HG02571 (cell line): Measurements from ENCODE around the gene ICAM2.
"Not testable (repeated sequence)": the region's sequence is repeated elsewhere in the genome, so short reads cannot be mapped to it uniquely, and the experiment has no call there.

Experiments used
- ATAC-seq: cut with Tn5 transposase; IDR thresholded peaks from one replicate; pipeline ENCODE4 v1.9.1; 2021; ENCODE audit warnings: mild to moderate bottlenecking, moderate library complexity; ENCODE audit not compliant: unreplicated experiment

ICAM2 gene

DNA sequence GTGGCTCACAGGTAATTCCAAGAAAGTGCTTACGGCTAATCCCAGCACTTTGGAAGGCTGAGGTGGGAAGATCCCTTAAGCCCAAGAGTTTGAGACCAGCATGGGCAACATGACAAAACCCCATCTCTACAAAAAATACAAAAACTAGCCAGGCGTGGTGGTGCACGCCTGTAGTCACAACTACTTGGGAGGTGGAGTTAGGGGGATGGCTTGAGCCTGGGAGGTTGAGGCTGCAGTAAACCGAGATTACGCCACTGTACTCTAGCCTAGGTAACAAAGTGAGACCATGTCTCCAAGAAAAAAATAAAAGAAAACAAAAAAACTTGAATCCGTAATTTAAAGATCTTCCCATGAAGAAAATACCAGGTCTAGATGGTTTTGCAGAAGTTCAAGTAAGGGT, 5.0 kb downstream of the ICAM2 start:
- no peak for ATAC-seq

DNA sequence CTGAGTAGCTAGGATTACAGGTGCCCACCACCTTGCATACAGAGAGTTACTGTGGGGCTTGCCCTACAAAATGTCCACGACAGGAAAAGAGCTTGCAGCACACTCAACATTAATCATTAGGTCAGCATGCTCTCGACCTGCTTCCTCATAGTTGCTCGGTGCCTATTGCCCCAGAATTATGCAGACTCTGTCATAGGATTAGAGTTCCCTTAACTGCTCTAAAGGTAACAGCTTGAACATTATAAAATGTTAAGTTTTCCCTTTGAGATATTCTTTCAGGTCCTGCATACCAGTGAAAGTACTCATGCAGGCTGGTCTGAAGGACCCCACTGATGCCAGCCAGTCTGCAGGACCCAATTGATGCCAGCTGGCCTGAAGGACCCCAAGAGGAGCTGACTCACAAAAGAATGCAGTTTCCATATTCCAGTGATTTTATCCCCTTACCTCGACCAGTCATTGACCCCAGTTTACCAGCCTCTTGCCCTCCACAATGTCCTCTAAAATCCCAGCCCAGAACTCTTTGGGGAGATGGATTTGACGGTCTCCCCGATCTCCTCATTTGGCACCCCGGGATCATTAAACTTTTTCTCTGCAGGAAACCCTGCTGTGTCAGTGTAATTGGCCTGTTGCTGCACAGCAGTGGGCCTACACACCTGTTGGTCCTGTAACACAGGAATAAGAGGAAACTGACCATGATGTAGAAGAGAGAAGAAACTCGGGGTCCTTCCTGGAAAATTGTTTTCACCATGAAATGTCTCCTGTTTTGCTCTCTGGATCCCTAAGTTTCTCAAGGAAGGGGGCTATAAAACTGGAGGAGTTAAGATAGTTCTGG, 10.6 kb downstream of the ICAM2 start:
- ATAC-seq = no peak

DNA sequence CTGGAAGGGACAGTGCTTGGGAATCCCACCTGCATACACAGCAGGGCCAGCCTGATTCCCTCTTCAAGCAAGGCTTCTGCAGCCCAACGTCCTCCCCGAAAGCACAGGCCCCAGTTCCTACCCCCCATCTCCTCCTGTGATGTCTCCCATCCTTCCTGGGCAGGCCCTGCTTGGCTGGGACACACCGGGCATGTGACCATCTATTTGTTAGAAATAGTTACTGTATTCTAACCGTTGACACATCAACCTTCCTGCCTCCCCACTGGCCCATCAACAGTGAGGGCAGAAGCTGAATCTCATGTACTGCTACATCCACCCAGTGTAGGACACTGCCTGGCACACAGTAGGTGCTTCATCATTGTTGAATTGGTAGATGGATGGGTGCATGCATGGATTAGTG, 11.6 kb downstream of the ICAM2 start:
- no peak for ATAC-seq

DNA sequence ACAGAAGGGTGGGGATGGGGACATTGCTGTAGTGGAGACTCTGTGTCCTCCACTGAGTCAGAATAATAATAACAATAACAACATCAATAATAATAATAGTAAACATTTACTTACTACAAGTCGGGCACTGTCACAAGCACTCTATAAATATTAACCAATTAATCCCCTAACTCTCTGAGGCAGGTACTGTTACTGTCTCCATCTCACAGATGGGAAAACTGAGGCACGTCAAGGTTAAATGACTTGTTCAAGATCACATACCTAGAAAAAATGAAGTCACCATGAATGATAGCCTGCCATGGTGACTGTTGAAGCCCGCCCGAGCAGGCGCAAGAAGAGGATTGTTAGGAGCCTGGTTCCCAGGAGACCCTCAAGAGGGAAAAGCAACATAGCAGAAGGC, 12.1 kb downstream of the ICAM2 start:
- ATAC-seq = no peak

DNA sequence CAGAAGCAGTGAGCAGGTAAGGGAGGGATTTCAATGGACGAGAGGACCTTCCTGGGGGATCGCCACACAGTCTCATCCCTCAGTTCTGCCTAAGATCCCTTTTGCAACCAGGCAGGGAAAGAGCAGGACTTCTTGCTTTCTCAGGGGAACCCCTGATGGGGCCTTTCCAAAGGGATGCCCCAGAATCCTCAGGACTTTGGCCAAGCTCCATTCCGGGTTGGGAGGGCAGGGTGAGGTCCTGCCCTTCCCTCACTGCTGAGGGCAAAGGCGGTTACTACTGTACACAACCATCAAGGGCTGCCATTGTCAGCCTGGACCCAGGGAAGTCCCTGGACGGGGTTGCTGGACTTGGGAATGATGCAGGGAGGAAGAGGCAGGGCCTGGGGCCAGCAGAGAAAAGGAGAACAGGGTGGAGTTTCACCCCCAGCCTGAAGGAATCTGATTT, 12.6 kb downstream of the ICAM2 start:
- ATAC-seq = no peak

DNA sequence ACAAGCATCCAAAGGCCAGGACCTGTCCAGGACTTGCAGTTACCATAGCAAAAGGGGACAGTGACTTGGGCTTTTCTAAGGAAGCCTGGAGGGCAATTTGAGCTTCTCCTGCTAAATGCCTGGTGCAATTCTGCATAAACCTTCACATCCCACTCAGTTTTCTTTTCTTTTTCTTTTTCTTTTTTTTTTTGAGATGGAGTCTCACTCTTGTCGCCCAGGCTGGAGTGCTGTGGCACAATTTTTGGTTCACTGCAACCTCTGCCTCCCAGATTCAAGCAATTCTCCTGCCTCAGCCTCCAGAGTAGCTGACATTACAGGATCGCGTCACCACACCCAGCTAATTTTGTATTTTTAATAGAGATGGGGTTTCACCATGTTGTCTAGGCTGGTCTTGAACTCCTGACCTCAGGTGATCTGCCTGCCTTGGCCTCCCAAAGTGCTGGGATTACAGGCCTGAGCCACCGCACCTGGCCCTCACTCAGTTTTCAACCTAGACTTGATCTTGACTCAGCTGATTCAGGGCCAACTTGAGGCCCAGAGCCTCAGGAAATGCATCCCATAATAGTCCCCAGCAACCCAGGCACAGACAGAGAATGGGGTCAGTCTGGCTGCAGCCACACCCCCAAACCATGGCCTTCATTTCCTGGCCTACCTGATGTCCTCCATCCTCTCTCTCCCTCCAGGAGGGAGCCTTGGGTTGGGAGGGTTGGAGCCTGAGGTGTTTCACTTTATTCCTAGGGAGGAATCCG, 13.2 kb downstream of the ICAM2 start:
- ATAC-seq = not testable (repeated sequence)

DNA sequence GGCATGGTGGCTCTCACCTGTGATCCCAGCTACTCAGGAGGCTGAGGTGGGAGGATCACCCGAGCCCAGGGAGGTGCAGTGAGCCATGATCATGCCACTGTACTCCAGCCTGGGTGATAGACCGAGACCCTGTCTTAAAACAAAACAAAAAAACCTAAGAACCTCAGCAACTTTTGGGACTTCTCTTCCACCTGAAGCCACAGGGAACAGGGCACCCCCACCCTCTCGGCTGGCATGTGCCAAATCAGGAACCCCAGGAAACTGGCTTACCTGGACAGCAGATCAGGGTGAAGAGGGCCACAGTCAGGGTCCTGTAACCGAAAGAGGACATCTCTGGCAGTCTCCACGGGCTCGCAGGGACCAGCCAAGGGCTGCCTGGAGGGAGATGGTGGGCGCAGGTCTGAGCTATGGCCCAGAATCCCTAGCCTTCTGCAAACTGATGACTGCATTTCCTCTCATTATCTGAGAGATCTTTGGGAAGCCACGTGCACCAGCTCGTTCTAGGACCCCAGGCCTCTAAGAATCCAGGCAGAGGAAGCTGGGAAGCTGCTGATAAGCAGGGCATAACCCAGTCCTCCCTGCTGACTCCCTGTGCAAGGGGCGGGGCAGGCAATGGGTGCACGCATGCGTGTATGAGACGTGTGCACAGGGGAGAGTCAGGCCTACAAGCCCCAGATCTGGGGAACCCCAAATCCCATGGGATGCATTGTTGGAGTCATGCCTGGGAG, 13.9 kb downstream of the ICAM2 start:
- ATAC-seq = no peak

DNA sequence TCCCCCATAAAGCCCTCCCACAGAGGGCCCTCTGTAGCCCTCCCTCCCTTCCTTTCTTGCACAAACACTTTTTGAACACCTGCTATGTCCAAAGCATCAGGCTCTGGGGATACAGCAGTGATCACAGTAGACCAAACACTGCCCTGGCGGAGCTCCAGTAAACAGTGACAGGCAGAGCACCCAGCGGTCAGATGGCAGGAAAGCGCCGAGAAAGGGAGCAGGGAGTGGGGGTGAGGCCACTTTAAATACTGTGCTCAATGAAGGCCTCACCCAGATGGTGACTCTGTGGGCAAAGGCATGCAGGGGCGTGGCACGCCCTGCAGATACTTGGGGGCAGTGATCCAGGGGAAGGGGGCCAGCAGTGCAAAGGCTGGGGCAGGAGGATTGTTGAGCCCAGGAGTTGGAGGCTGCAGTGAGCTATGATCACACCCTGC, 14.7 kb downstream of the ICAM2 start:
- no peak for ATAC-seq

DNA sequence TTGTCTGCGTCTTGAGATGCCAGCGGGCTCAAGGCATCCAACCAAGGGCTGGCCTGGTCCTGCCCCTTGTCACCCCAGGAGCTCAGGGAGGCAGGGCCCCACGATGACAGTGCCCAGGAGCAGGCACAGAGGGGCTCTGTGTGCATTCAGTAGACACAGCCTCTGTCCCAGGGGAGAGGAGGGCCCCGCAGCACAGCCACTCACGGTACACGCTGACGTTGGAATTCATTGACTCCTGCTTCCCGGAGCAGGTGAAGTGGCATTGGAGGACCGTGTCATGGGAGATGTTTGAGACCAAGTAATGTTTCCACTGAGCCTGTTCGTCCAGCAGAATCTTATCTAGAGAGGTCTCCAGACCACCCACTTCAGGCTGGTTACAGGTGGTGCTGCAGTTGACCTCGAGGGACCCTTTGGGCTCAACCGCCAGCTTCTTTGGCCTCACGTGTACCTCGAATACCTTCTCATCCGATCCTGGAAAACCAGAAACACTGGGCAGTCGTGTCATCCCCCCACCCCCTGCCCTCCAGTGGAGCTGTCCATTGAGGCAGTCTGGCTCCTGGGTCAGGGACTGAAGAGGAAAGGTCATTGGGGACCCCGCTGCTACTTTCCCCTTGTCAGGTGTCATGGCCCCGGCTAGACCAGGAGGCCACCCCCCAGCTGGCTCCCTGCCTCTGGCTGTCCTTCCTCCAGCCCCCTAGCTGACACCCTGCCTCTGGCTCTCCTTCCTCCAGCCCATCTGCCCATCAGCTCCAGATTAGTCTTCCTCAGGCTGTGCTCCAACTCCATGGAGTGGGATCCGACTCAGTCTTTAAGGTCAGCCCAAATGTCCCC, 15.3 kb downstream of the ICAM2 start:
- ATAC-seq = no peak

DNA sequence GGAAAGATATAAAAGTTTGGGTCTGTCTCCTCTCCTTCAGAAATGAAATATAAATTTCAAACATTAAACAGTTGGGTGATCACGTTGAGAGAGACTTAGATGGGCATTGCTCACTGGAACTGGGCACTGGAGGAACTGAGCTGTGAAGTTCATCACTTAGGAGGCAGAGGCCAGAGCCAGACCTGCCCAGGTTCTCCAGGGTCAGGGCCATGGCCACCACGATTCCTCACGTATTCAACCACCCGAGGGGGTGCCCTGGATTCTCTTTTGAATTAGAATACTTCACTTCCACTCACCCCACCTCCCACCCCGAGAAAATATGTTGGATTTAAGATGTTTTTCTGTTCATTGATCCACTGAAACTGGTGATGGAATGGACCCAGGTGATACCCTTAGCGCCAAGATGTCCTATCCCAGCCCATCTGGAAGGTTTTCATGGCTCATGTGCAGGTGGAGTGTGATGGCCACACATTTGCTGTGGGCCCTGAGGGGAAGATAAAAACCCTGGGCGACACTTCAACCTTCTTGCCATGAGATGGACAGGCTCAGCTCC, 16.1 kb downstream of the ICAM2 start:
- no peak for ATAC-seq

DNA sequence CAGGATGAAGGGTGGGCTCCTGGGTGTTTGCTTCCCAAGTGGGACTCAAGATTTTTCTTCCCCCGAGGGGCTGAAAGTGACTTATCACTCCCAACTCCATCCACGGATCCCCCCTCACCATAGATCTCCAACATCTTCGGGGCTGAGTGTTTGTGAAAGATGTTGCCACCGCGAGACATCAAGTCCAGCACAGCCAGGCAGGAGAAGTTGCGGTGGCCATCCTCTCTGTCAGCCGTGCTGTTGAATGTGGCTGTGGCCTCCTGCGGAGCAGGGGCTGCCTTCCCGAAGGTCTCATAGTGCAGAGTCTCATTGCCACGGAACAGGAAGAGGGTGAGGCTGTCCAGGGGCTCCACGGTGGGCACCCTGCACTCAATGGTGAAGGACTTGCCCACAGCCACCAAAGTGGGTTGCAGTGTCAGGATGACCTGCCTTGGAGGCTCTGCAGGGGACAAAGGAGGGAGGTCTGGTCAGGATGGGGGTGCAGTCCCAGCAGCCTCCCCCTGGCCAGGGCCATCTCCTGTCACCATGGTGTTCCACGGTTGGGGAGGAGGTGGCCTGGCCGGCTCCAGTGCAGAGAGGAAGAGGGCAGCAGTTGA, 16.8 kb downstream of the ICAM2 start:
- ATAC-seq = no peak

DNA sequence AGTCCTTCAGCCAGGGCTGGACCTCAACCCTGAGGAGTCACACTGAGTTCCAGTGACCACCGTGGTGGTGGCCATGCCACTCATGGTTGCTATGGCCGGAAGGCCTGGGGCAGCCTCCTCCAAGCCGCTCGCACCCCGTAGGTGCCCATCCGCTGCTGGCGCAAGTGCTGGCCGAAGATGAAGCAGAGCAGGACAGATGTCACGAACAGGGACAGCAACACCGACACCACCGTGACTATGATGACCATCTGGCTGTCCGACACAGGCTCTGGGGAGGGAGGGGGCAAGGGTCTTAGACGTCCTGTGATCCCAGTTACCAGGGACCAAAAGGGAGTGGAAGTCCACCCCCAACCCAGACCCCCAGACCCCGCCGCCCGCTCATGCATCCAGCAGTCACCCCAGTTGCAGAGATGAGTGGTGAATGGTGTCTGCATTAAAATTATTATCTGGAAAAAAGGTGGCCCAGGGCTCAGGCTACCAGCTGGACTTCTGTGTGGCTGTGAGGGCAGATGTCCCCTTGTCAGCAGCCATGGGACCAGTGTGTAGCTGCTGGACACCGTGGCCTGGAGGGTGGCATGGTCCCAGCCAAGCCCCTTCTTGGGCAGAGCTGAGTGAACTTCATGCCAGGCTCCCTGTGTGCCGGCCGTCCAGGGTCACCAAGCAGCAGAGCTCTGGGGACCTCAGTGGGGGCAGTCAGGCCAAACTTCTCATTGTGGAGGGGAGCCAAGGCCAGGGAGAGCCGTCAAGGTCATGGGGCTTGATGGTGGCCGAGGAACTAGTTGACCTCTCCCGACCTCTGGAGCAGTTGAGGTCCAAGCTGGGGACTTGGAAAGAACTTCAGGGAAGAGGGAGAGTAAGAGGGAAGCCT, 17.5 kb downstream of the ICAM2 start:
- ATAC-seq = no peak

DNA sequence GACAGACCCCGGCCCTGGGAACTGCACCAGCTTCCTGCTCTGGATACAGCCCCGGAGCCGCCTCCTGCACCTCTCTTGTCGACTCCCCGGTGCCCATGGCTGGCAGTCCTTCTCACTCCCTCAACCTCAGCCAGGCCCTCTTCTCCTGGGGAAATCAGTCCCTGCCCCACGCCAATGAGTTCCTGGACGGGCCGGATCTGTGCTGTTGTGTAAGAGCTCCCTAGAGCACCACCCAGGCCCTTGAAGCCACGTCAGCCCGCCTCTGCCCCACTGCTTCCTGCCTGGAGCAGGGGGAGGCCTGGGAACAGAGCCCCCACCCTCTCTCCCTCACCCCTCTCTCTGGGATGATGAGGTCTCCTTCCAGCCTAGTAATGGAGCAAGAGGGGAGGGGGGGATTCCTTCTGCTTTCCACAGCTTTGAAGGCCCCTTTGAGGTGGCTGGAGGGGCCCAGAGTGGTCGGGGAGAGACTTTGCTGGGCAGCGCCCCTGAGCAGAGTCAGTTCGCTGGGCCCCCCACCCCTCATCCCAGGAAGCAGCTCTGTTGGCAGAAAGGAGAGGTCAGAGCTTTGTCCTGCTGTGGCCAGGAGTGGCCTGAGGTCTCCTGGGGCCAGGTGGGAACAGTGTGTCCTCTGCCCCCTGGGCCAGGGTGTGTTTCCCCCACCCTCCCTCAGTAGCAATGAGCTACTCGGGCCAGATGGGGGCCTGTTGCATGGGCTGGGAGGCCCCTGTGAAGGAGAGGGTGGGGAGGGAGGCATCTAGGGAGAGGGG, 18.5 kb downstream of the ICAM2 start:
- ATAC-seq = no peak

DNA sequence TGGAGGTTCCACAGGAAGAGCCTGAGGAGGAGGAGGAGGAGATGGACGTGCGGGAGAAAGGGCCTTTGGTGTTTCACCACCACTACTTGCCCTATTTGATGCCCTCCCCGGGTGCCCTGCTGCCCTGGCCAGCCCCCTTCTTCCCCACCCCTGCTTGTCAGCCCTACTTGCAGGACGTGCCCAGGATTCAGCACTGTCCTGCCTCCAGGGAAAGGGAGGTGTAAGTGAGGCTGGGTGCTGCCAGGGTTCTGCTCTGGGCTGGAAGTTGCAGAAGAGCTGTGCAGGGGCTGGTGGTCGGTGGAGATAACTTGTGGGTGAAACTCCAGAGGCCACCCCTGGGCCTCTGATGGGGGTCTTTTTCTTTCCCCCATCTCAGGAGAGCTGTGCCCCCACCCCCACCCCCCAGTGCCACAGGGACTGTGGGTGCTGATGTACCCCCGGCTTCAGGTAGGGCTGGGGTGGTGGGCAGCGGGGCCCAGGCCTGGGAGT, 19.3 kb downstream of the ICAM2 start:
- no peak for ATAC-seq

DNA sequence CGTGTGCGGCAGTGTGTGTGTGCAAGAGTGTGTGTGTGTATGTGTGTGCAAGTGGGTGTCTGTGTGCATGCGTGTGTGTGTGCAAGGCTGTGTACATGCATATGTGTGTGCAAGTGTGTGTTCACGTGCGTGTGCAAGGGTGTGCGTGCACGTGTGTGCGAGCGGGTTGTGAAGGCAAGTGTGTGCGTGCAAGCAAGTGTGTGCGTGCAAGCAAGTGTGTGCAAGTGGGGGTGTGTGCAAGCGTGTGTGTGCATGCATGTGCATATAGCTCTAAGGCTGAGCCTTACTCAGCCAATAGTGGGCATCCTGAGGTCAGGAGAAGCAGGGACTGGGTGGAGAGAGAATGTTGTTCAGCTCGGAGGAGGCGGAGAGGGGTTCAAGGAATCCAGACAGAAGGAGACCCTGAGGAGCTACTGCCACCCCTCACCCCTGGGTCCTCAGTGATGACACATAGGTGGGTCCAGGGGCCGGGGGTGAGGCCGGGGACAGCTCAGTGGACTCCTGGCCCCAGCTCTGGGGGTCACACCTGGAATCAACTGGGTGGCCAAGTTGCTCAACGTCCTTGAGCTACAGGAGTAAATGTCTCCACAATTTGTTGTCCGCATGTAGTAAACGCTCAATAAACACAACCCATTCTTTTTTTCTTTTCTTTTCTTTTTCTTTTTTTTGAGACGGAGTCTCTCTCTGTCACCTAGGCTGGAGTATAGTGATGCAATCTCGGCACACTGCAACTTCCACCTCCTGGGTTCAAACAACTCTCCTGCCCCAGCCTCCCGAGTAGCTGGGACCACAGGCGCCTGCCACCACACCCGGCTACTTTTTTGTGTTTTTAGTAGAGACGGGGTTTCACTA, 20.5 kb downstream of the ICAM2 start:
- ATAC-seq = no peak

DNA sequence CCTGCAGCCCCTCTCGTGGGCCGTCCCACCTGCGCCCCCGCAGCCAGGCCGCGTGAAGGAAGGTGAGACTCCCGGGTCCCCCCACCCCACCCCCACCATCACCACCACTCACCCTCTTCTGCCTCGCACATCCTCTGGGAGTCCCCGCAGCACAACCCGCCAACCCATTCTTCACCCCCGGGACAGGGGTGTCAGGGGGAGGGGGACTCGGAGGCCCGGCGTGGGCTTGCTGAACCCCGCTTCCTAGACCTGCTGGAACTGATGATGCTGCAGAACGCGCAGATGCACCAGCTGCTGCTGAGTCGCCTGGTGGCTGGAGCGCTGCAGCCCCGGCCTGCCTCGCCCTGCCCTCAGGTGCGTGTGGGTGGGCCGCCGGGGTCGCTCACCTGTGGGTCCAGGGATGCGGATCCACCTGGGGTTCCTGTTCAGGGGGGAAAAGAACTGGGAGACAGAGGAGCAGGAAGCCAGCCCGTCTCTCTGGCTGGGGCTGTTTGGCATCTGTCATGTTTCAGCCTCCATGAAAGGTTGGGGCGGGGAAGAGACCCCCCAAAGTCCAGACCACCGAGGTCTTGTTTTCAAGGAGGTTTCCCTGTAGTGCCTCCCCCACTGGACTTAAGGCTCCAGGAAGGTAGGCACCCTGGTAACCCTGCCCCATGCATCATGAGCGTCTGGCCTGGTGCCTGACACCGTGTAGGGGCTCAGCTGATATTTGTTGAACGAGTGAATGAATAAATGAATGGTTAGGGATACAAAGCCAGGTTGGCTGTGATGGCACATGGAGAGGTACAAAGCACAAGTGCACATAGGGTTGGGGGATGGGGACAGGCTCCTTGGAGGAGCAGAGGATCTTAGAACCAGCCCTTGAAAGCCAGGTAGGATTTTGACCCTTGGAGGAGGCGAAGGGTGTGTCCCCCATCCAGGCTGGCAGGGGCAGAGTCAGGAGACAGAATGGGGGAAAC, 21.4 kb downstream of the ICAM2 start:
- ATAC-seq = no peak
